RPMI7951 (cell line): ENCODE results near the gene ZDHHC6. TPM values are rescaled to one million over a fixed set of nuclear protein-coding genes. Genes with fewer than 3 reads are reported as not detected.
"Not testable (repeated sequence)": the region's sequence is repeated elsewhere in the genome, so short reads cannot be mapped to it uniquely, and the experiment has no call there.

Source experiments
- DNase-seq: peaks from one replicate; pipeline ENCODE4 v3.0.0-alpha.2; 2012; ENCODE audit warnings: low read depth
- total RNA-seq: library from RNA; depleted of rRNA; stranded (reverse); fragments of >200 nt; shearing (Covaris generic); gene quantifications from 2 replicates; pipeline ENCODE4 v1.2.3, GENCODE V29; 2014; rRNA removed

ZDHHC6 gene
- total RNA-seq, 1 experiment from 2014 or later: 38.8 TPM

- no peak for DNase-seq
Observed at GRCh38 chr10:112393341-112393740, 53.4 kb downstream of the ZDHHC6 start.

- DNase-seq: no peak
Observed at GRCh38 chr10:112390125-112390703, 56.5 kb downstream of the ZDHHC6 start.

- DNase-seq: peak; percentile 79
Observed at GRCh38 chr10:112389271-112389822, 57.4 kb downstream of the ZDHHC6 start.

- no peak for DNase-seq
Observed at GRCh38 chr10:112388548-112388947, 58.2 kb downstream of the ZDHHC6 start.

GRCh38 chr10:112388056-112388455 lies 58.7 kb downstream of the ZDHHC6 start:
- DNase-seq: not testable (repeated sequence)

GRCh38 chr10:112385201-112385600 lies 61.5 kb downstream of the ZDHHC6 start:
- DNase-seq: no peak

- DNase-seq: no peak
Observed at GRCh38 chr10:112384141-112384540, 62.6 kb downstream of the ZDHHC6 start.

- DNase-seq: peak; percentile 89
Observed at GRCh38 chr10:112383325-112383724, 63.4 kb downstream of the ZDHHC6 start.

- no peak for DNase-seq
Observed at GRCh38 chr10:112382515-112383235, 64.0 kb downstream of the ZDHHC6 start.

Other genes starting within 250 kb of the ZDHHC6 start
- not detected in 2 replicates for gene TECTB, start 163.5 kb downstream of the ZDHHC6 start, total RNA-seq
- gene ACSL5, start 72.8 kb downstream of the ZDHHC6 start, total RNA-seq: 18.5 TPM in 2 replicates
- 22.3 and 22.9 TPM in 2 replicates for gene VTI1A, start 301 bp upstream of the ZDHHC6 start, total RNA-seq